Neural progenitor cell (in vitro differentiated cells): Measurements from ENCODE around the gene WWOX. TPM values are rescaled to one million over a fixed set of nuclear protein-coding genes. Genes with fewer than 3 reads are reported as not detected.

Experiments used
- DNase-seq: peaks from one replicate; pipeline ENCODE4 v3.0.0-alpha.2; 2016; ENCODE audit warnings: low spot score
- H2AFZ ChIP-seq: fragments of 200-600 bp; sonication (generic); replicated peaks from 2 replicates; pipeline ENCODE4 v1.6.1; 2016; ENCODE audit warnings: antibody characterized with exemption
- H3F3A ChIP-seq: fragments of 200-600 bp; sonication (generic); 2 replicates; pipeline ENCODE4 v1.6.1; 2016; ENCODE audit warnings: antibody characterized with exemption, low read depth
- H3K27ac ChIP-seq: fragments of 200-600 bp; sonication (generic); 2 replicates; pipeline ENCODE4 v1.5.1; 2016; ENCODE audit warnings: mild to moderate bottlenecking
- H3K27me3 ChIP-seq: fragments of 200-600 bp; sonication (generic); 2 replicates; pipeline ENCODE4 v1.6.1; 2016; ENCODE audit warnings: mild to moderate bottlenecking, moderate library complexity
- H3K36me3 ChIP-seq: fragments of 200-600 bp; sonication (generic); 2 replicates; pipeline ENCODE4 v1.5.1; 2016
- H3K4me1 ChIP-seq: fragments of 200-600 bp; sonication (generic); 2 replicates; pipeline ENCODE4 v1.6.1; 2016; ENCODE audit warnings: mixed run types
- H3K4me2 ChIP-seq: fragments of 200-600 bp; sonication (generic); 2 replicates; pipeline ENCODE4 v1.6.1; 2016
- H3K4me3 ChIP-seq: fragments of 200-600 bp; sonication (generic); 2 replicates; pipeline ENCODE4 v1.5.1; 2016
- H3K79me2 ChIP-seq: fragments of 200-600 bp; sonication (generic); 2 replicates; pipeline ENCODE4 v1.6.1; 2016; ENCODE audit warnings: low read depth
- H3K9ac ChIP-seq: fragments of 200-600 bp; sonication (generic); 2 replicates; pipeline ENCODE4 v1.6.1; 2016
- H3K9me3 ChIP-seq: fragments of 200-600 bp; sonication (generic); 2 replicates; pipeline ENCODE4 v1.5.1; 2016; ENCODE audit warnings: low read depth
- H4K20me1 ChIP-seq: fragments of 200-600 bp; sonication (generic); 2 replicates; pipeline ENCODE4 v1.6.1; 2016; ENCODE audit warnings: low read depth
- H3K27ac Mint-ChIP-seq: 3 replicates; pipeline ENCODE4 v1.8.0; 2021; ENCODE audit warnings: mixed read lengths
- H3K27me3 Mint-ChIP-seq: 2 replicates; pipeline ENCODE4 v1.8.0; 2022; ENCODE audit warnings: low read depth, mild to moderate bottlenecking, inconsistent platforms, moderate library complexity, mixed read lengths; ENCODE audit not compliant: insufficient read depth
- H3K36me3 Mint-ChIP-seq: 3 replicates; pipeline ENCODE4 v1.8.0; 2021; ENCODE audit warnings: mixed read lengths
- H3K4me1 Mint-ChIP-seq: 3 replicates; pipeline ENCODE4 v1.8.0; 2021; ENCODE audit warnings: mixed read lengths
- H3K4me3 Mint-ChIP-seq: 3 replicates; pipeline ENCODE4 v1.8.0; 2021; ENCODE audit warnings: mild to moderate bottlenecking, moderate library complexity, mixed read lengths
- H3K9me3 Mint-ChIP-seq: 3 replicates; pipeline ENCODE4 v1.8.0; 2020; ENCODE audit warnings: mixed read lengths
- CTCF ChIP-seq: fragments of 200-600 bp; sonication (generic); IDR thresholded peaks from 2 replicates; pipeline ENCODE4 v1.5.1; 2017; ENCODE audit warnings: antibody characterized with exemption, mild to moderate bottlenecking
- EZH2 ChIP-seq: fragments of 200-600 bp; sonication (generic); IDR thresholded peaks from 2 replicates; pipeline ENCODE4 v1.6.1; 2017; ENCODE audit warnings: antibody characterized with exemption, mild to moderate bottlenecking, moderate library complexity
- EZH2phosphoT487 ChIP-seq: fragments of 200-600 bp; sonication (generic); IDR thresholded peaks from 2 replicates; pipeline ENCODE4 v1.6.1; 2017; ENCODE audit warnings: antibody characterized with exemption
- total RNA-seq: library from RNA; depleted of rRNA; stranded (reverse); fragments of >200 nt; gene quantifications from 2 replicates; pipeline ENCODE4 v1.2.3, GENCODE V29; 2015; ENCODE audit warnings: low replicate concordance

WWOX gene
- total RNA-seq, 1 donor from 2014 or later: 63.7 TPM

GRCh38 chr16:78993346-78993745, 893.9 kb downstream of the WWOX start:
- TF ChIP-seq EZH2phosphoT487 (no peak), CTCF (no peak), EZH2 (no peak)
- H3F3A ChIP-seq: peaks cover 8% of the 10 kb centered on the region
- peaks cover 41% of the 10 kb centered on the region for H3K4me1 Mint-ChIP-seq
- H3K4me3 ChIP-seq: no peak overlapping the region
- no peak overlapping the region for H3K27ac Mint-ChIP-seq
- no peaks in the 10 kb centered on the region for H3K36me3 Mint-ChIP-seq
- H3K4me3 Mint-ChIP-seq: no peak overlapping the region
- no peak for DNase-seq
- H2AFZ ChIP-seq: no peak overlapping the region
- no peaks in the 10 kb centered on the region for H3K36me3 ChIP-seq
- H3K4me1 ChIP-seq: peaks cover 38% of the 10 kb centered on the region
- peaks cover 2% of the 10 kb centered on the region for H3K27me3 Mint-ChIP-seq
- H3K9me3 Mint-ChIP-seq: no peaks in the 10 kb centered on the region
- H3K9me3 ChIP-seq: no peaks in the 10 kb centered on the region
- H3K27ac ChIP-seq: peak overlapping the region; percentile 53
- H3K9ac ChIP-seq: no peak overlapping the region
- H3K27me3 ChIP-seq: no peaks in the 10 kb centered on the region
- no peaks in the 10 kb centered on the region for H3K79me2 ChIP-seq
- no peaks in the 10 kb centered on the region for H4K20me1 ChIP-seq
- no peak overlapping the region for H3K4me2 ChIP-seq

- Histone ChIP-seq H3K27me3 (no peaks in the 10 kb centered on the region), H3K4me2 (peak overlapping the region; percentile 34), H3K4me3 (no peak overlapping the region), H3F3A (peaks cover 8% of the 10 kb centered on the region), H3K9me3 (no peaks in the 10 kb centered on the region), H4K20me1 (no peaks in the 10 kb centered on the region), H3K27ac (no peak overlapping the region), H2AFZ (no peak overlapping the region), H3K9ac (no peak overlapping the region), H3K79me2 (no peaks in the 10 kb centered on the region), H3K36me3 (no peaks in the 10 kb centered on the region), H3K4me1 (peaks cover 32% of the 10 kb centered on the region)
- Mint-ChIP-seq H3K27me3 (peaks cover 2% of the 10 kb centered on the region), H3K4me3 (no peak overlapping the region), H3K9me3 (no peaks in the 10 kb centered on the region), H3K4me1 (peaks cover 36% of the 10 kb centered on the region), H3K27ac (peak overlapping the region; percentile 6), H3K36me3 (peaks cover 3% of the 10 kb centered on the region)
- no peak for TF ChIP-seq EZH2phosphoT487
- no peak for TF ChIP-seq EZH2
- no peak for TF ChIP-seq CTCF
- no peak for DNase-seq
Observed at GRCh38 chr16:78994135-78994745, 894.8 kb downstream of the WWOX start.

- Mint-ChIP-seq H3K36me3 (peaks cover 3% of the 10 kb centered on the region), H3K4me3 (no peak overlapping the region), H3K9me3 (peaks cover 3% of the 10 kb centered on the region), H3K27me3 (peaks cover 2% of the 10 kb centered on the region), H3K4me1 (peaks cover 32% of the 10 kb centered on the region), H3K27ac (peak overlapping the region; percentile 83)
- no peak for TF ChIP-seq EZH2
- no peak for TF ChIP-seq EZH2phosphoT487
- no peak for TF ChIP-seq CTCF
- H3K9me3 ChIP-seq: no peaks in the 10 kb centered on the region
- peak overlapping the region; percentile 64 for H2AFZ ChIP-seq
- H3K27me3 ChIP-seq: no peaks in the 10 kb centered on the region
- peaks cover 10% of the 10 kb centered on the region for H3F3A ChIP-seq
- H3K4me3 ChIP-seq: no peak overlapping the region
- peaks cover 29% of the 10 kb centered on the region for H3K4me1 ChIP-seq
- H3K36me3 ChIP-seq: no peaks in the 10 kb centered on the region
- H3K27ac ChIP-seq: peak overlapping the region; percentile 60
- H4K20me1 ChIP-seq: no peaks in the 10 kb centered on the region
- H3K4me2 ChIP-seq: peak overlapping the region; percentile 34
- H3K9ac ChIP-seq: no peak overlapping the region
- DNase-seq: no peak
- H3K79me2 ChIP-seq: no peaks in the 10 kb centered on the region
Observed at GRCh38 chr16:78995441-78995840, 896.0 kb downstream of the WWOX start.
